ENCODE measurements around the gene ZBTB11. TPM values are rescaled to one million over a fixed set of nuclear protein-coding genes. Genes with fewer than 3 reads are reported as not detected.
"Not testable (repeated sequence)": the region's sequence is repeated elsewhere in the genome, so short reads cannot be mapped to it uniquely, and the experiment has no call there.

Gene ZBTB11
- polyA plus RNA-seq (2013, experiment 1 of 2; ENCODE audit: insufficient read length): 9.4 TPM
- polyA plus RNA-seq (2013, experiment 2 of 2; ENCODE audit: insufficient read length): 9.0 TPM

GRCh38 chr3:101676765-101677435 lies at the start of gene ZBTB11:
ZBTB11 (minus strand) TSS chr3:101677132; CDS start chr3:101676914, 218 bp downstream.
- DNase-seq: peak; percentile 100

GRCh38 chr3:101725890-101726275 lies 49.0 kb upstream of the ZBTB11 start:
- DNase-seq: no peak

GRCh38 chr3:101725194-101725889 lies 48.4 kb upstream of the ZBTB11 start:
- DNase-seq: peak; percentile 33

GRCh38 chr3:101724329-101725193 lies 47.6 kb upstream of the ZBTB11 start, which contains the start of gene CEP97:
CEP97 (plus strand) TSS chr3:101724614; CDS start chr3:101724677, 63 bp downstream.
- peak; percentile 94 for DNase-seq

GRCh38 chr3:101722394-101723173 lies 45.7 kb upstream of the ZBTB11 start:
- no peak for DNase-seq

GRCh38 chr3:101720851-101721840 lies 44.2 kb upstream of the ZBTB11 start:
- DNase-seq: no peak

- DNase-seq: no peak
These were observed 42.8 kb upstream of the ZBTB11 start for GRCh38 chr3:101719604-101720185.

- no peak for DNase-seq
These were observed 41.5 kb upstream of the ZBTB11 start for GRCh38 chr3:101718455-101718854.

GRCh38 chr3:101709126-101709525 lies 32.2 kb upstream of the ZBTB11 start:
- DNase-seq: no peak

- peak; percentile 36 for DNase-seq
These were observed 27.7 kb upstream of the ZBTB11 start for GRCh38 chr3:101704639-101705038.

- no peak for DNase-seq
These were observed 26.2 kb upstream of the ZBTB11 start for GRCh38 chr3:101703169-101703568.

GRCh38 chr3:101702726-101703125 lies 25.8 kb upstream of the ZBTB11 start:
- DNase-seq: no peak

- DNase-seq: no peak
These were observed 25.0 kb upstream of the ZBTB11 start for GRCh38 chr3:101701696-101702634.

- DNase-seq: peak; percentile 67
These were observed 18.9 kb upstream of the ZBTB11 start for GRCh38 chr3:101695779-101696372.

GRCh38 chr3:101694836-101695235 lies 17.9 kb upstream of the ZBTB11 start:
- not testable (repeated sequence) for DNase-seq

GRCh38 chr3:101693540-101693939 lies 16.6 kb upstream of the ZBTB11 start:
- peak; percentile 62 for DNase-seq

- not testable (repeated sequence) for DNase-seq
These were observed 15.0 kb upstream of the ZBTB11 start for GRCh38 chr3:101691685-101692671.

Data from fibroblast of skin of back (primary cell).